ENCODE results near the gene SARM1.

DNA sequence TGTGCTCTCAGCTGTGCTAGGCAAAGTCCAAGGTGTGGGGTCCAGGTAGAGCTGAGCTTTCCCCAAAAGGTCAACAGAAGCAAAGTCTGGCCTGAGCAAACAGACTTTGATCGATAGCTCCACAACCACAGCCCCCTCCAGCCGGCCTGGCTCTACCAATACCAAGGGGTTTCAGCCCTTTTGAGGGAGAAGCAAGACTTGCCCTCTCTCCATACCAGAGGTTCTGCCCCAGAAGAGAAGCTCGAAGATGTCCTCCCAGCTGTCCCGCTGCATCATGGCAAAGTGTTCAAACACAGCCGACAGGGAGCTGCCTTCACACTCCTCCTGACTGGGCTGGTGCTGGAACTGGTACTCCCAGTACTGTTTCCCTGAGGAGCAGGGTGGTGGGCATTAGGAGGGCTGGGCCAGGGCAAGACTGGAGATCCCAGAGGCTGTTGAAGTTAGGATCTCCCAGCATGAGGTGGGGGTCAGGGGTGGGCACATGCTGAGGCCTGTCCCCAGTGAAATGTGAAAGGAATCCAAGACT is 3.1 kb upstream of the SARM1 start:
- TF ChIP-seq, protein P1, sequence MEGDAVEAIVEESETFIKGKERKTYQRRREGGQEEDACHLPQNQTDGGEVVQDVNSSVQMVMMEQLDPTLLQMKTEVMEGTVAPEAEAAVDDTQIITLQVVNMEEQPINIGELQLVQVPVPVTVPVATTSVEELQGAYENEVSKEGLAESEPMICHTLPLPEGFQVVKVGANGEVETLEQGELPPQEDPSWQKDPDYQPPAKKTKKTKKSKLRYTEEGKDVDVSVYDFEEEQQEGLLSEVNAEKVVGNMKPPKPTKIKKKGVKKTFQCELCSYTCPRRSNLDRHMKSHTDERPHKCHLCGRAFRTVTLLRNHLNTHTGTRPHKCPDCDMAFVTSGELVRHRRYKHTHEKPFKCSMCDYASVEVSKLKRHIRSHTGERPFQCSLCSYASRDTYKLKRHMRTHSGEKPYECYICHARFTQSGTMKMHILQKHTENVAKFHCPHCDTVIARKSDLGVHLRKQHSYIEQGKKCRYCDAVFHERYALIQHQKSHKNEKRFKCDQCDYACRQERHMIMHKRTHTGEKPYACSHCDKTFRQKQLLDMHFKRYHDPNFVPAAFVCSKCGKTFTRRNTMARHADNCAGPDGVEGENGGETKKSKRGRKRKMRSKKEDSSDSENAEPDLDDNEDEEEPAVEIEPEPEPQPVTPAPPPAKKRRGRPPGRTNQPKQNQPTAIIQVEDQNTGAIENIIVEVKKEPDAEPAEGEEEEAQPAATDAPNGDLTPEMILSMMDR (IDR thresholded peaks at IDR 0.05; ENCODE audit: low read depth, low read length) = no peak
- TF ChIP-seq POLR2A (IDR thresholded peaks at IDR 0.05; ENCODE audit: extremely low read depth, insufficient read length) (no peak), MYC (IDR thresholded peaks at IDR 0.05; ENCODE audit: low read depth, low read length) (no peak)

Data from NB4 (cell line).